Chondrocyte (in vitro differentiated cells): ENCODE results near the gene TEX51. TPM values are rescaled to one million over a fixed set of nuclear protein-coding genes. Genes with fewer than 3 reads are reported as not detected.

ENCODE experiments used
- DNase-seq: peaks from one replicate; pipeline ENCODE4 v3.0.0; 2021; ENCODE audit warnings: mixed read lengths, low spot score
- H3K27ac Mint-ChIP-seq: one replicate; pipeline ENCODE4 v1.8.0; 2021; ENCODE audit warnings: mild to moderate bottlenecking, moderate library complexity, mixed read lengths; ENCODE audit not compliant: unreplicated experiment
- H3K27me3 Mint-ChIP-seq: 2 replicates; pipeline ENCODE4 v1.8.0; 2021; ENCODE audit warnings: low read depth, mixed read lengths
- H3K36me3 Mint-ChIP-seq: 2 replicates; pipeline ENCODE4 v1.8.0; 2021; ENCODE audit warnings: low read depth, mixed read lengths
- H3K4me1 Mint-ChIP-seq: 2 replicates; pipeline ENCODE4 v1.8.0; 2021; ENCODE audit warnings: low read depth, mild to moderate bottlenecking, mixed read lengths
- H3K4me3 Mint-ChIP-seq: one replicate; pipeline ENCODE4 v1.8.0; 2021; ENCODE audit warnings: mild to moderate bottlenecking, moderate library complexity, mixed read lengths; ENCODE audit not compliant: unreplicated experiment
- H3K9me3 Mint-ChIP-seq: 2 replicates; pipeline ENCODE4 v1.8.0; 2021; ENCODE audit warnings: low read depth, mixed read lengths
- total RNA-seq: library from RNA; stranded (reverse); gene quantifications from 3 replicates; pipeline ENCODE4 v1.2.1, GENCODE V29; 2021
- TF ChIP-seq, protein P1 (sequence below): fragments of 200-600 bp; sonication (generic); IDR thresholded peaks from 2 replicates; pipeline ENCODE4 v1.5.0; 2021; ENCODE audit warnings: antibody characterized with exemption, mild to moderate bottlenecking, moderate library complexity

TEX51 gene
- total RNA-seq, 1 donor from 2014 or later, result not detected

DNA sequence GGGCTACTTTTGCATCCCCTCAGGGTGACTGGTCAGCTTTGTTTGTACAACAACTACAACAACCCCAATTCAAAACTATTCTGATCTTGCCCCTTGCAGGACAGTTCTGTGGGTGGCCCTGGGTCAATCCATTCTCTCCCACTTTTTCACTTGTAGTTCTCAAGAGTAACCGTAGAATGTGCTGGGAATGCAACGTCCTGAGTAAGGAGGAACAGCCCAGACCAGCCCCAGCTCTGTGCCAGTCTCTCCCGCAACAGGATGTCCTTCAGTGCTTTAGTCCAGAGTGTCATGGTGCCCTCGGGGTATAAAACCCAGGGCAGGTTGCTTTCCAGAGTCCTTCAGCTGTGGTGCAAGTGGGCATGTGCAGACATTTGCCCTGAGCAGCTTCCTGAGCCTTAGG is 22.1 kb upstream of the TEX51 start:
- Mint-ChIP-seq H3K4me1 (no peaks in the 10 kb centered on the region), H3K9me3 (peaks cover 13% of the 10 kb centered on the region), H3K4me3 (no peak overlapping the region), H3K27ac (no peak overlapping the region), H3K27me3 (peaks cover 15% of the 10 kb centered on the region), H3K36me3 (no peaks in the 10 kb centered on the region)
- no peak for DNase-seq
- TF ChIP-seq, protein P1, sequence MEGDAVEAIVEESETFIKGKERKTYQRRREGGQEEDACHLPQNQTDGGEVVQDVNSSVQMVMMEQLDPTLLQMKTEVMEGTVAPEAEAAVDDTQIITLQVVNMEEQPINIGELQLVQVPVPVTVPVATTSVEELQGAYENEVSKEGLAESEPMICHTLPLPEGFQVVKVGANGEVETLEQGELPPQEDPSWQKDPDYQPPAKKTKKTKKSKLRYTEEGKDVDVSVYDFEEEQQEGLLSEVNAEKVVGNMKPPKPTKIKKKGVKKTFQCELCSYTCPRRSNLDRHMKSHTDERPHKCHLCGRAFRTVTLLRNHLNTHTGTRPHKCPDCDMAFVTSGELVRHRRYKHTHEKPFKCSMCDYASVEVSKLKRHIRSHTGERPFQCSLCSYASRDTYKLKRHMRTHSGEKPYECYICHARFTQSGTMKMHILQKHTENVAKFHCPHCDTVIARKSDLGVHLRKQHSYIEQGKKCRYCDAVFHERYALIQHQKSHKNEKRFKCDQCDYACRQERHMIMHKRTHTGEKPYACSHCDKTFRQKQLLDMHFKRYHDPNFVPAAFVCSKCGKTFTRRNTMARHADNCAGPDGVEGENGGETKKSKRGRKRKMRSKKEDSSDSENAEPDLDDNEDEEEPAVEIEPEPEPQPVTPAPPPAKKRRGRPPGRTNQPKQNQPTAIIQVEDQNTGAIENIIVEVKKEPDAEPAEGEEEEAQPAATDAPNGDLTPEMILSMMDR, result no peak

- no peak overlapping the region for H3K27ac Mint-ChIP-seq
- H3K4me3 Mint-ChIP-seq, result no peak overlapping the region
- TF ChIP-seq, protein P1, result no peak
- H3K27me3 Mint-ChIP-seq, result peaks cover 17% of the 10 kb centered on the region
- no peaks in the 10 kb centered on the region for H3K36me3 Mint-ChIP-seq
- no peak for DNase-seq
- no peaks in the 10 kb centered on the region for H3K4me1 Mint-ChIP-seq
- H3K9me3 Mint-ChIP-seq, result peaks cover 13% of the 10 kb centered on the region
Measured at GRCh38 chr2:126877041-126877440, 21.6 kb upstream of the TEX51 start.

DNA sequence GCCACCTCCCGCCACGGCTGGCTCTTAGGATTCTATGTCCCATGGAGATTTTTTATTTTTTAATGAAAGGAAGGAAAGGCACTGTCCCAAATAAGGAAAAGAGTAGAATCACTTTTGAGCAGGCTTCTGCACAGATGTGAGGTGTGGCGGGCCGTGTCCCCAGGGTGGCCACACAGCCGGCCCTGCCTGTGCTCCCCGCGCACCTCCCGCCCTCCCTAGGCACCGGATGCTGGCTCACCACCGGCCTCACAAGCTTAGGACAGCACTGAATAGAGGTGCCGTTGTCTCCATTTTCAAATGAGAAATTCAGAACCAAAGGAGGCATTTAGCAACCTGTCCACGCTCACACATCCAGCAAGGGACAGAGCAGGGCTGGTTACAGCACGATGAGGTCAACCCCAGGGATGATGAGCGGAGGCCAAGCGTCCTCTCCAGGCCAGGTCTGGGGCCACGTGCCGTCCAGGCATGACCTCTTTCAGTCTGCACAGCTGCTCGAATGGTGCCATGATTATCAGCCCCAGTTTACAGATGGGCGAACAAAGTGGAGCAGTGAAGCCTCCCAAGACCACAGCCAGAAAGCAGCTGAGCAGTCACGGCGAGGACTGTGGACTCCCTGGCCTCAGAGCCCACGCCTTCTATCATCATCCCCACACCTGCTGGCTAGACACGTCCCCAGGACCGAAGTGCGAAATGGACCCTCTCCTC is 20.7 kb upstream of the TEX51 start:
- Mint-ChIP-seq H3K36me3 (no peaks in the 10 kb centered on the region), H3K27me3 (peaks cover 22% of the 10 kb centered on the region), H3K9me3 (peaks cover 13% of the 10 kb centered on the region), H3K4me1 (no peaks in the 10 kb centered on the region), H3K27ac (no peak overlapping the region), H3K4me3 (no peak overlapping the region)
- no peak for DNase-seq
- TF ChIP-seq, protein P1, result no peak

- no peaks in the 10 kb centered on the region for H3K4me1 Mint-ChIP-seq
- no peak overlapping the region for H3K4me3 Mint-ChIP-seq
- TF ChIP-seq, protein P1, result no peak
- no peaks in the 10 kb centered on the region for H3K36me3 Mint-ChIP-seq
- no peak overlapping the region for H3K27ac Mint-ChIP-seq
- H3K9me3 Mint-ChIP-seq, result peaks cover 13% of the 10 kb centered on the region
- no peak for DNase-seq
- peaks cover 24% of the 10 kb centered on the region for H3K27me3 Mint-ChIP-seq
Measured at GRCh38 chr2:126878601-126879000, 20.1 kb upstream of the TEX51 start.

DNA sequence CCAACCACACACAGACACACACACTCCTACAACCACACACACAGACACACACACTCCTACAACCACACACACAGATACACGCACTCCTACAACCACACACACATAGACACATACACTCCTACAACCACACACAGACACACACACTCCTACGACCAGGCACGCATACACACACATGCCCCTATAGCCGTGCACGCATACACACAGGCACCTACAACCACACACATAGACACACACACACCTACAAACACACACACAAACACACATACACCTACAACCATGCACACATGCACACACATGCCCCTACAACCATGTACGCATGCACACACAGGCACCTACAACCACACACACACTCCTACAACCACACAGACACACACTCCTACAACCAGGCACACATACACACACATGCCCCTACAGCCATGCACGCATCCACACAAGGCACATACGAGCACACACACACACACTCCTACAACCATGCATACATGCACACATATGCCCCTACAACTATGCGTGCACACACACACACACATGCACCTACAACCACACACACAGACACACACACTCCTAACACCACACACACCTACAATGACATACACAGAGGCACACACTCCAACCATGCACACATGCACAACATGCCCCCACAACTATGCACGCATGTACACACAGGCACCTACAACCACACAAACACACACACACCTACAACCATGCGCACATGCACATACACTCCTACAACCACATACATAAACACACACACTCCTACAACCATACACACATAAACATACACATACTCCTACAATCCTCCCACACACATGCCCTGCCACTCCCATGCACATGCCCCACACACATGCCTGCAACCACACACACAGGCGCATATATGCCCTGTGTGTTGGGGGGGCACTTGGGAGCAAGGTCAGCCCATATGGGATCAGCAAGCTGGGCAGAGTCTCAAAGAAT is 19.1 kb upstream of the TEX51 start:
- no peaks in the 10 kb centered on the region for H3K36me3 Mint-ChIP-seq
- peaks cover 21% of the 10 kb centered on the region for H3K27me3 Mint-ChIP-seq
- no peaks in the 10 kb centered on the region for H3K4me1 Mint-ChIP-seq
- DNase-seq, result no peak
- TF ChIP-seq, protein P1, result no peak
- H3K27ac Mint-ChIP-seq, result no peak overlapping the region
- peaks cover 10% of the 10 kb centered on the region for H3K9me3 Mint-ChIP-seq
- H3K4me3 Mint-ChIP-seq, result no peak overlapping the region
